Keratinocyte (primary cell): Measurements from ENCODE around the gene KLHL34.

Experiments used
- CTCF ChIP-seq, 3 experiments: IDR thresholded peaks in 1 of 3; conservative IDR thresholded peaks in 1 of 3; optimal IDR thresholded peaks in 1 of 3; 2 replicates in 2 of 3; 3 replicates in 1 of 3; pipeline versions ENCODE3 to v1.5.1; 2011; ENCODE audit warnings: low read length in 3 of 3, mild to moderate bottlenecking in 3 of 3, moderate library complexity in 2 of 3, control low read depth in 1 of 3, inconsistent platforms in 1 of 3; ENCODE audit not compliant: insufficient read depth in 2 of 3; ENCODE audit errors: extremely low read depth in 1 of 3
- EZH2 ChIP-seq: IDR thresholded peaks from one replicate; pipeline ENCODE4 v1.6.1; 2012; ENCODE audit warnings: inconsistent platforms, mild to moderate bottlenecking, low read length, moderate library complexity

- TF ChIP-seq CTCF (optimal IDR thresholded peaks at IDR 0.05 in 1 of 3, IDR thresholded peaks at IDR 0.05 in 1 of 3, conservative IDR thresholded peaks at IDR 0.05 in 1 of 3; ENCODE audit: extremely low read depth in 1 of 3, insufficient read depth in 2 of 3, low read length in 3 of 3): no peak
- TF ChIP-seq EZH2: no peak
Measured at GRCh38 chrX:21632027-21632426, 26.1 kb downstream of the KLHL34 start.
